ENCODE measurements around the gene MYO1D.

MYO1D gene

GRCh38 chr17:32488177-32488542, 388.8 kb downstream of the MYO1D start:
- no peak for DNase-seq (ENCODE audit: low read depth)

GRCh38 chr17:32487473-32488176, 389.3 kb downstream of the MYO1D start:
- no peak for DNase-seq (ENCODE audit: low read depth)

- peak; percentile 33 for DNase-seq (ENCODE audit: low read depth)
These were observed 390.0 kb downstream of the MYO1D start, which contains the start of gene CDK5R1 for GRCh38 chr17:32486701-32487472. Gene CDK5R1 (plus strand): TSS chr17:32486993. CDS start chr17:32487621, 628 bp downstream.

- DNase-seq (ENCODE audit: low read depth): peak; percentile 36
These were observed 390.7 kb downstream of the MYO1D start for GRCh38 chr17:32486111-32486700.

GRCh38 chr17:32485261-32486110, 391.4 kb downstream of the MYO1D start:
- DNase-seq (ENCODE audit: low read depth): no peak

GRCh38 chr17:32484628-32485027, 392.3 kb downstream of the MYO1D start:
- no peak for DNase-seq (ENCODE audit: low read depth)

GRCh38 chr17:32484041-32484461, 392.9 kb downstream of the MYO1D start:
- no peak for DNase-seq (ENCODE audit: low read depth)

- DNase-seq (ENCODE audit: low read depth): no peak
These were observed 393.4 kb downstream of the MYO1D start for GRCh38 chr17:32483451-32484019.

- no peak for DNase-seq (ENCODE audit: low read depth)
These were observed 394.2 kb downstream of the MYO1D start for GRCh38 chr17:32482568-32483320.

GRCh38 chr17:32481193-32481592, 395.7 kb downstream of the MYO1D start:
- DNase-seq (ENCODE audit: low read depth): no peak

GRCh38 chr17:32479074-32479617, 397.8 kb downstream of the MYO1D start:
- no peak for DNase-seq (ENCODE audit: low read depth)

GRCh38 chr17:32477220-32477619, 399.7 kb downstream of the MYO1D start:
- no peak for DNase-seq (ENCODE audit: low read depth)

- no peak for DNase-seq (ENCODE audit: low read depth)
These were observed 401.7 kb downstream of the MYO1D start for GRCh38 chr17:32475258-32475657.

- DNase-seq (ENCODE audit: low read depth): no peak
These were observed 405.3 kb downstream of the MYO1D start for GRCh38 chr17:32471652-32472051.

- DNase-seq (ENCODE audit: low read depth): no peak
These were observed 406.3 kb downstream of the MYO1D start for GRCh38 chr17:32470405-32471167.

GRCh38 chr17:32467949-32468348, 409.0 kb downstream of the MYO1D start:
- DNase-seq (ENCODE audit: low read depth): no peak

- DNase-seq (ENCODE audit: low read depth): no peak
These were observed 412.6 kb downstream of the MYO1D start for GRCh38 chr17:32464374-32464773.

GRCh38 chr17:32463304-32463703, 413.6 kb downstream of the MYO1D start:
- no peak for DNase-seq (ENCODE audit: low read depth)

GRCh38 chr17:32461853-32462617, 414.9 kb downstream of the MYO1D start:
- DNase-seq (ENCODE audit: low read depth): peak; percentile 59

All from stimulated activated CD8-positive, alpha-beta memory T cell treated with anti-CD3 and anti-CD28 coated beads, Interleukin-12 subunit alpha, Interleukin-12 subunit beta, amount 100 ng/mL, for 1 hour (primary cell).